ENCODE data around the gene SGCA.

SGCA gene

DNA sequence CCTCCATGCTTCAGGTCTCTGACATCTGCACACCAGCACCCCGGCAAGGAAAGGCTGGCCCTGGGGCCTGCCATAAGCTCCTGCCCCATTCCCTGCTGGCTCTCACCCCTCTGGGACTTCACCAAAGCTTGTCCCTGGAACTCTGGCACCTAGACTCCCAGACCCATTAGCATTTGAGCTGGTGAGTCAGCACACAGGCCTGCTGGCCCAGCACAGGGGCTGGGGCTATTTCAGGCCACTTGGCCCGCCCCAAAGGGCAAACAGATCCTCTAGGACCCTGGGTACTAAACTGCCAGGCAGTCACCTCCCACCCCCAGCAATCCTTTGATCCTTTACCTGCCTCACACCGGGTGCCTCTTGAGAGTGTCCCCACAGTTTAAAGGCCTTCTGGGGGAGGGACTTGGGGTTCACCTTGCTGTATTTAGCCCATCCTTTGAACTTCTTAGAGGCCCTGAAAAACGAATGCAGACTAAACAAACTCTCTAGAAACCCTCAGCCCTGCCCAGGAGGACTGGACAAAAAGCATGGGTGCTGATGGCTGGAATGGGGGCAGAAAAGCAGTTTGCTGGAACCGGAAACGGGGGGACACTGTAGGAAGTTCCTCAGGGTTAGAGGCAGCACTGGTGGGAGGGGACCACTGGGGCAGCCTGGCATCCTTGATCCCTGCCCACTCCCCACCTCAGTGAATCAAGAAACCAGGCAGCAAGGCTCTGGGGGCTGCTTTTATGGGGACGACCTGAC, 32.6 kb upstream of the SGCA start:
- peak; percentile 53 for DNase-seq
- in situ Hi-C loops (cut with HindIII; ENCODE audit: low pct_ligation_motif_present, low pct_unique_long_range_greater_than_20kb, low sequenced_read_pairs) = no loop called here

DNA sequence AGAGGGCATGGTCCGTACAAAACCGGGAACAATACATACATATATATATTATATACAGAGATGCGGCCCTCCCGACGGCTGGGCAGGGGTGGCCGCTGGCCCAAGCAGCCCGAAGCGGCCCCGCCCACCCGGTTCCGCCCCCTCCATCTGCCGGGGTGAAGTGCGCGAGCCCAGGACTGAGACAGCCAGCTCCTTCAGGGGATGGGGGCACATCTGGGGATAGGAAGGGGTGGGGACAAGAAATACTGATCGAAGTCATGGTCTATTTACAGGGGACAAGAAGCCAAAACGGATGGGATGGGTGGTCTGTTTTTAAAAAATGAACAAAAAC, 32.1 kb upstream of the SGCA start:
- no peak for DNase-seq
- in situ Hi-C loops (cut with HindIII; ENCODE audit: low pct_ligation_motif_present, low pct_unique_long_range_greater_than_20kb, low sequenced_read_pairs) = no loop called here

DNA sequence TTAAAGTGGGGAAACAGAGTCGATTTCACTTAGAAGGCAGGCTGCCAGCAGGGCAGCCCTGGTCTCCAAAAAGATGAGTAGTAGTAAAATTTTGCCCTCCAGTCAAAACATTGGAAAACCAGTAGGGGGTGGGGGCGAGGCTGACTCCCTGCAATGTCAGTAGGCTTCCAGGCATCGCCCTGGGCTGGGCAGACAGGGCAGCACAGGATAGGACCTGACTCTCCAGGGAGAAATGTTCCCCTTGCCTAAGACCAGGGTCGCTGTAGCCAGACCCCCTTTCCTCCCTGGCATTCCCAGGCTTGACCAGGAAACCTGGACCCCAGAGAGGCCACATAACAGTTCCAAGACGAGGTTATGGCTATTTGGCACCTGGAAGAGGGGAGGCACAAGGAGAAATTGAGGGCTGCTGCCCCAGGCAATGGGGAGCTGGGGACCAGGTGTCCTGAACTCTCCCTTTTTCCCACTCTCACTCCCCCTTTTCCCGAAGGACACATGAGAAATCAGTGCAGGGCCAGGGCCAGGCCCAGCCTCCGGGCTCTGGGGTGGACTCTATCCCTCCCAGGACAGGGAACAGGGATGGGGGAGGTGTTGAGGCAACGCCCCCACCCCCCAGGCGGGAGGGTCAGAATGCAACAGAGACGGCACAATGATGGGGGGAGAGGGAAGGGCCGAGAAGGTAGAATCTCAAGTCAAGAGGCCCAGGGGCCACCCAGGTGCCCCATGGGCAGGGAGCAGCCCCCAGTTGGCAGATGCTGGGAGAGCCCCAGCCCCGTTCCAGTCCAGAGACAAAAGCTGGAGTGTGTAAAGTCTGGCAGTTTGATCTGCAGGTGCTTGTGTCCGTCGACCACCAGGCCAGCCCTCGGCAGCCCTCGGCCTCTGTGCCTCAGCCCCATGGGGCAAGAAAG, 31.3 kb upstream of the SGCA start:
- in situ Hi-C loops (cut with HindIII; ENCODE audit: low pct_ligation_motif_present, low pct_unique_long_range_greater_than_20kb, low sequenced_read_pairs) = no loop called here
- no peak for DNase-seq

DNA sequence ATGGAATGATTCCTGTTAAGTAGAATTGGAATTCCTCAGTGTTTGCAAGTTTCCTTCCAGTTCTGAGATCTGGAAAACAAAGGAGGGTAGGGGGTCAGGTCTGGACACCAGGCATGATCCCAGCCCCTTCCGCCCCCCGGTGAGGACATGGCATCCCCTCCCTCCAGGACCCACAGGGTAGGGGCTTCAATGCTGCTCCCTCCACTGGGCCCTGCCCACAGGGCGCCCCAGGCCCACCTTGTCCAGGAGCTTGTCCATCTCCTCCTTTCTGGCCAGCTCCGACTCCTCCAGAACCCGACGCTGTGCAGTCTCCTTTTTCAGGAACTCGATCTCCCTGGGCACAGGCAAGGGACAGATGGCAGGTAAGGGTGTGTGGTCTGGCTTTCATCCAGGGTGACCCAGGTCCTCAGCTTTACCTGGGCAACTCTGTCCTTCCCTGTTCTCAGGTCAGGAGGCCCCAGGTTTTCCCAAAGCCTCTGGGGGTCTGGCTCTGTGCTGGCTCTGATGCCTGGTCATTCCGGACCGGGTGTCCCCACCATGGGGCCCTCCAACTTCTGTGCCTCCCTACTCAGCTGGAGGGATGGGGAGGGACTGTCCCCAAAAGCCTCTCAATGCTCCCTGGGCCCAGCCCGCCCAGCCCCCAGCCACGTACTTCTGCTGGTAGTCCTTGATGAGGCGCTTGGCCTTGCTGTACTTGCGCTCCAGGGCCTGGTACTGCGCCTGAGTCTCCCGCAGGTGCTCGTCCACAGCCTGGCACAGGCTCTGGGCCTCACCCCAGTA, 30.3 kb upstream of the SGCA start:
- in situ Hi-C loops (cut with HindIII; ENCODE audit: low pct_ligation_motif_present, low pct_unique_long_range_greater_than_20kb, low sequenced_read_pairs) = no loop called here
- no peak for DNase-seq

DNA sequence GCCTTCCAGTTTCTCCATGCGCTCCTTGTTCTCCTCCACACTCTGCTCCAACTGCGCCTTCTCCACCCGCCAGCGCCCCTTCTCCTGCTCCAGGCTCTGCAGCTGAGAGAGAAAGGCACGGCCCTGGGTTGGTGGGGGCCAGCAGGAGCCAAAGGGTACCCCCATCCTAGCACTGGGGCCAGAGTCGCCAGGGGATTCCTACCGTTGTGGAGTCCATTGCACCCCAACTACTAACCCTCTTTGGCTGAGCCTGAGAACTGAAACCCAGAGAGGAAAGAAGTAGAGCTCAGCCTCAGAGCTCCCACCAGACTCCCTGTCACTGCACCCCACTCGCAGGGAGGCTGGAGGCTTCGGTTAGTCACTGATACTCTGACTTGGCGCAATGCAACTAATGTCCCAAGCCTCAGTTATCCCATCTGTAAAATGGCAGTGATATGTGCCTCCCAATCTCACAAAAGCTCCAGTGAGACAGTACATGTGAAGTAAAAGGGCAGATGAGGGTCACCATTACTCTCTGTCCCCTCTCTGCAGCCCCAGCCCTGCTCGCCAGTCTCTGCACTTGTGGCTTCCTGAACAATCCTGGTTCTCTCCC, 29.6 kb upstream of the SGCA start:
- DNase-seq = no peak
- in situ Hi-C loops (cut with HindIII; ENCODE audit: low pct_ligation_motif_present, low pct_unique_long_range_greater_than_20kb, low sequenced_read_pairs) = no loop called here

DNA sequence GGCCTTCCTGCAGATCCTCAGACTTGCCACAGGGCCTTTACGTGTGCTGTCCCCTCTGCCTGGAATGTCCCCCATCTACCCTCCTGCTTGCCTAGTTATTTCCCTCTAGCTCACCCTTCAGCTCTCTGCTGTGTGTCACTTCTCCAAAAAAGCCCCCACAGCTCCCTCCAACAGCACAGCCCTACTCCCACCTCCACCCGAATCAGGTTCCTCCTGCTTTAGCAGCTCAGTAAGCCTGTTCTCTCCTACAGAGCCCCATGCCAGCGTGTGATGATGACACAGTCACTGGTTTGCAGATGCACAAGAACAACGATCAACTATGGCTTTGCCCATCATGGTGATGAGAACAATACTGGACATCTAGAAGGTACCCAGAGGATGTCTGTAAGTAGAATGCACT, 28.8 kb upstream of the SGCA start:
- no peak for DNase-seq
- in situ Hi-C loops (cut with HindIII; ENCODE audit: low pct_ligation_motif_present, low pct_unique_long_range_greater_than_20kb, low sequenced_read_pairs) = no loop called here

DNA sequence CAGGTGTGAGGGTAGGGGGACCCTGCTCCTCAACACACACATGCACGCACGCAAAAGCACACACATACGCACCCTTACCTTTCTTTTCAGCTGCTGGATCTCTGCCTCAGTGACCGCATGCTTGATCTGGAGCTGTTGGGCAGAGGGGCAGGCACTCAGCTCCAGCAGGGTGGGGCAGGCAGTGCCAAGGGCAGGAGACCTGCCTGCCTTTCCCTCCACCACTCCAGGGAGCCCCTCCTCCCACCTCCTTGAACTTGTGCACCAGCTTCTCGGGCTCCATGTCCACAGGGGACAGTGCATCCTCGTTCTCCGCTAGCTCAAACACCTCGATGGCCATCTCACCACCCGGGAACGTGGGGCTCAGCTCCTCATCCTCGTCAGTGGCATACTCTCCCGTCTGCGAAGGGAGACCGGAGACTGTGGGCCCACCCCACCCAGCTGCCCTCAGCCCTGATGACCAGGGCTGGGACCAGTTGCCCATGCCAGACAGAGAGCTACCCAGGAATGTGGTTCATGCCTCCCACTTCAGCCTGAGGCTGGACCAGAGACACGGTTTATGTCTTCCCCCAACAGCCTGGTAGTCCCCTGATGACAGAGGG, 26.5 kb upstream of the SGCA start:
- in situ Hi-C loops (cut with HindIII; ENCODE audit: low pct_ligation_motif_present, low pct_unique_long_range_greater_than_20kb, low sequenced_read_pairs) = no loop called here
- no peak for DNase-seq

DNA sequence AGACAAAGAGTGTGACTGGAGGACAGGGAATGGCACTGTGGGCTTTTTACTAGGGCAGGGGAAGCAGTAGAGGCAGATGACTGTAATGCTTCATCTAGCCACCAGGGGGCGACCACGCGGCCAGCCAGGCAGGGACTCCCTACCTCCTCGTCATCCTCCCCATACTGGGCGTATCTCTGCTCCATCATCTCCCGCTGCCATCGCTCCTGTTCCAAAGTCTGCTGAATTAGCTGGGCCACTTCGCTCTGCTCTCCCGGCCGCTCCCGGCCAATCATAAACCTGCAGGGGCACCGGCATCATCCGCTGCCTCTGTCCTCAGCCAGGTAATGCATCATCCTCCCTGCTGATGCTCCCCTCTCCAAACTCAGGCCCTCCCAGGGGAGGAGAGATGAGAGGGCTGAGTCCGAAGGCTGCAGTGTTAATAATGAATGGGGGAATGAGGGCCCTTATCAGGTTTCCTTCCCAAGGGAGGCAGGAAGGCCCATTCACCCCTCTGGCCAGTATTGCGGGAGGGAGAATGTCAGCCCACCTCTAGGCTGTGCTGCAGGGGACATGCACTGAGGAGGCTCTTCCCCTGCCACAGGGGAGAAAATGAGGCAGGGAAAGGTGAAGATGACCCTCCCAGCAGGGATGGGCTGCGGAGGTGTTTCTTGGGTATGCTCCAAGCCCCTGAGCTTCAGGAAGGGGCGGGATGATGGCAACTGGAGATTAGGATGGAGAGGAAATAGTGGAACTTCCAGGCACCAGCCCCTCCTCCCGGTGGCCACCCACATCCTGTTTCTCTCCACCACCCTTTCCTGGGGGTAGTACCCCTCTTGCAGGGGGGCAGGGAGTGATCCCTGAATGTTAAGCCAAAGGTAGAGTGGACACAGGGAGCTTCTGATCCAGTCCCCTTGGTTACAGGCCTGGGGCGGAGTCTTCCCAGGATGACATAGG, 25.6 kb upstream of the SGCA start:
- peak; percentile 56 for DNase-seq
- in situ Hi-C loops (cut with HindIII; ENCODE audit: low pct_ligation_motif_present, low pct_unique_long_range_greater_than_20kb, low sequenced_read_pairs) = no loop called here

DNA sequence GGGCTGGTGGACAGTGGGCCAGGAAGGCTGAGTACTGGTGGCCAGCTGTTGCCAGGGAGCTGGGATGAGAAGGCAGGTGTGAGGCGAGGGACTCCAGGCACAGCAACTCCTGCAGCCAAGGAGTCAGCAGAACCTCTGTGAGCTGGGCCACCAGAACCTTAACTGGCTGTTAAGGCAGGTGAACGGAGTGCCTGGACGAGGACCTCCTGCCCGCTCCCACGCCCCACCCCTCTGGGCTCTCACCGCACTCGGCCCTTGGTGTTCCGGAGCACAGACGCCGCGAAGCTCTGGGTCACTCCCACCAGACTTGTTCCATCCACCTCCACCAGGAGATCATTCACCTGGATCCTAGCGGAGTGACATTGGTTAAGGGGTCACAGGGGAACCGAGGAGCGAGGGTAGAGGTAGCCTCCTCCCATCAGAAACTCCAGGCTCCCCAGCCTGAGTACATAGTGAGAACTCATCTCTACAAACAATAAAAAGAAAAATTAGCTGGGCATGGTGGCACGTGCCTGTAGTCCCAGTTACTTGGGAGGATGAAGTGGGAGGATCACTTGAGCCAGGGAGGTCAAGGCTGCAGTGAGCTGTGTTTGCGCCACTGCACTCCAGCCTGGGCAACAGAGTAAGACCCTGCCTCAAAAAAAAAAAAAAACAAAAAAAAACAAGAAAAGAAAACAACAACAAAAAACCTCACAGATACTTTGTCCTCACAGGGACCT, 24.6 kb upstream of the SGCA start:
- in situ Hi-C loops (cut with HindIII; ENCODE audit: low pct_ligation_motif_present, low pct_unique_long_range_greater_than_20kb, low sequenced_read_pairs) = no loop called here
- DNase-seq = no peak

DNA sequence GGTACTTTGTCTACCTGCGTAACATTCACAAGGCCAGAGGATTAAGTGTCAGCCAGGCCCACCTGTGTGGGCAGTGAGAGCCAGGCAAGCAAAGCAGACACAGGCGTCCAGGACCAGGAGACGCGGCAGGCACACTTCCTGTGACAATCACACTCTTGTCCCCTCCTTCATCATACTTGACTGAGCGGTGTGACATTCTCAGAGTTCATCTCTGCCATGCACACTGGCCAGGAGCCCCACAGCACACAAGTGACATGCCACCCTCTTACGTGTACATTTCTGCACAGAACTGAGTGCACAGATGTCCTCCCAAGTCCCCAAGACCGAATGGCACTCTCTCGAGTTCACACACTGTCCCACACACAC, 24.1 kb upstream of the SGCA start:
- DNase-seq = no peak
- in situ Hi-C loops (cut with HindIII; ENCODE audit: low pct_ligation_motif_present, low pct_unique_long_range_greater_than_20kb, low sequenced_read_pairs) = no loop called here

DNA sequence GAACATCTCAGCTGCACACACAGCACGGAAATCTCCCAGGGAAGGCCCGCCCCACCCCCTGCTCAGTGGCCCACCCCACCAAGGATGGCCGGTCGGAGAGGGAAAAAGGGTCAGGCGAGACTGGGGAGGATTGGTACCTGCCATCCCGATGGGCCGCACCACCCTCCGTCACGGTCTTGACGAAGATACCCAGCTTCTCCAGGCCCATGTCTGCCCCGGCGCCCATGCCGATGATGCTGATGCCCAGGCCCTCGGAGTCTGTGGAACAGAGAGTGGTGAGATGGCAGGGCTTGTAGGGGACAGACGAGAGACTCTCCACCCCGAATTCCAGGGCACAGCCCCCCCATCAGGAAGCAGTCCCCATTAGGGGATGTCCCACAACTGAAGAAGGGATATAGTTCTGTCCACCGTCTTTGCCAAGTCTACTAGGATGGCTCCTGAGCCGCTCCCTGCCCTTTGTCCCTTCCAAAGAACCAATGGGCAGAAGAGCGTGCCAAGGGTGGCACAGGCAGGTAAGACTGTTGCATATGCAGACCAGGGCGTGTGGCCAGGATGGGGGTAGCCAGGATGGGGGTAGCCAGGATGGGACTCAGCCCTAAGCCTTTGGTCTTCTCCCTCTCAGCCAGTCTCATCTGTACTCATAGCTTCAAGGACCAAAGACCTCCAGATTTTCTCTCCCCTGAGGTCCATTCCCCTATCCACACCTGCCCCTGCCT, 22.2 kb upstream of the SGCA start:
- in situ Hi-C loops (cut with HindIII; ENCODE audit: low pct_ligation_motif_present, low pct_unique_long_range_greater_than_20kb, low sequenced_read_pairs) = no loop called here

DNA sequence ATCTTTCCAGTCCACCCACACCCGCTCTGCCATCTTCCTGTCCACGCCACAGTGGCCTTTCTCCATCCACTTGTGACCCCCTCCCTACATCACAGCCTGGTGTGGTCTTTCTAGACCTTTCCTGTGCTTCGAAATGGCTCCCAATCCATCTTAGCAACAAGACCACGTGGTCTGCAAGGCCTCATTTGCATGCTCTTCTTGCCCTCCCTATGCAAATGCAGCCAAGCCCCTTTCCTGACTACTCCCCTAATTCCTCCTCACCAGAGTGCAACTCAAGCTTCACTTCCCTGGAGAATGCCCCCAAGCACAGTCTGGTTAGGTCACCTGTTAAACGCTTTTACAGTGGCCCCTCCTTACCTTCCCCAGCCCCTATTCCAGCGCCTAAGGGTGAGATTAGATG, 21.4 kb upstream of the SGCA start:
- in situ Hi-C loops (cut with HindIII; ENCODE audit: low pct_ligation_motif_present, low pct_unique_long_range_greater_than_20kb, low sequenced_read_pairs) = no loop called here
- DNase-seq = no peak

More for the DNA sequence above, 22.2 kb upstream of the SGCA start:
- no peak for DNase-seq

DNA sequence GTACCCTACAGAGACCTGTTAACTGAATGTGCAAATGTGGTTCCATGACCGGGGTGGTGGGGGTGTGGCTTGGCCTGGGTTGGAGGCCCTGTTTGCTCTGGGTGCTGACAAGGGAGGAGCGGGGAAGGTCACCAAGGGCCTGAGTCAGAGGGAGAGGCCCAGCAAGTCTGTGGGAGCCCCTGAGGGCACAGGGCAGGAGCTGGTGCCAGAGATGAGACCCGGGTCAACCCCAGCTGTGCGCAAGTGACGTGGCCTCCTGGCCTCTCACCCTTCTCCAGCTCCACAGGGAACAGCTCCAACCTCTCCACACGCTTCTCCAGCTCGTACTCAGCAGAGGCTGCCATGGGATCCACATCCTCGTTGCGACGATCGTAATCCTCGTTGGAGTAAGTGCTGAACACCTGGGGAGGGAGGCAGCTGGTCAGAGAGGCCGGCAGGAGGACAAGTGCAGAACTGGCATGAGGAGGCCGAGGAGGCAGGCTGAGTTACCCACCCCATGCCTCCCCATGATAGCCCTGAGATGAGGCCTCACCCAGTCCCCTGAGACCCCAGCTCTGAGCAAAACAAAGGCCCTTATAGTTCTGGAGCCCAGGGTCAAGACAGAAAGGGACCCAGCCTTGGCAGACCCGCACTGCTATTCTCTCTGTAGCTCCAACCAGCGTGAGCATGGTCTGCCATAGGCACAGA, 20.8 kb upstream of the SGCA start:
- in situ Hi-C loops (cut with HindIII; ENCODE audit: low pct_ligation_motif_present, low pct_unique_long_range_greater_than_20kb, low sequenced_read_pairs) = no loop called here
- no peak for DNase-seq

DNA sequence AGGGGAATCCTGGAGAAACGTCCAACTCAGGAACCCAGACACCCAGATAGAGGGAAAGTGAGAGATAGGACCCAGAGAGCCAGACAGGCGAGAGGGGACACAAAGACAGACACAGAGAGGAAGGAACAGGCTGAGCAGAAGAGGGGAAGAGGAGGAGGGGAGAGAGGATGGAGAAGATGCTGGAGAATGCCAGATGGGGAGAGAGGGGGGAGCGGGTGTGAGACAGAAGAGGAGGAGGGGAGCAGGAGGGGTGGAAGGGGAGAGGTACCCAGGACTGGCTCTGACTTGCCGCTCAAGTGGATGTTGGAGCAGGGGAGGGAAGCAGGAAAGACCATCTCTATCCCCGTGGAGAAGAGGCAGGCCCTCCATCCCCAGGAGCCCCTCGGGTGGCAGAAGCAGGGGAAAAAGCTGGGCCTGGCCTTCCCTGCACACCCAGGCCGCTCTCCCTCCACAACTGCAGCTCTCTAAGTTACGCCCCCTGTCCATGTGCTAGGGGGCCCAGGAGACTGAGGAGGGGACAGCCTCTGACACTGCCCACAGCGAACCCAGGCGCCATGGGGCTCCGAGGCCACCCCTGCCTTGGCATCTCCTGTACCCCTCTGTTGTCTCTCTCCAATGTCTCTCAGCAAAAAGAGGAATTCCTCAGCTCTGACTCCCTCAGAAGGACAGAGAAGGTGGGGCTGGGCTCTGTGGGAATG, 20.1 kb upstream of the SGCA start:
- in situ Hi-C loops (cut with HindIII; ENCODE audit: low pct_ligation_motif_present, low pct_unique_long_range_greater_than_20kb, low sequenced_read_pairs) = no loop called here
- no peak for DNase-seq

DNA sequence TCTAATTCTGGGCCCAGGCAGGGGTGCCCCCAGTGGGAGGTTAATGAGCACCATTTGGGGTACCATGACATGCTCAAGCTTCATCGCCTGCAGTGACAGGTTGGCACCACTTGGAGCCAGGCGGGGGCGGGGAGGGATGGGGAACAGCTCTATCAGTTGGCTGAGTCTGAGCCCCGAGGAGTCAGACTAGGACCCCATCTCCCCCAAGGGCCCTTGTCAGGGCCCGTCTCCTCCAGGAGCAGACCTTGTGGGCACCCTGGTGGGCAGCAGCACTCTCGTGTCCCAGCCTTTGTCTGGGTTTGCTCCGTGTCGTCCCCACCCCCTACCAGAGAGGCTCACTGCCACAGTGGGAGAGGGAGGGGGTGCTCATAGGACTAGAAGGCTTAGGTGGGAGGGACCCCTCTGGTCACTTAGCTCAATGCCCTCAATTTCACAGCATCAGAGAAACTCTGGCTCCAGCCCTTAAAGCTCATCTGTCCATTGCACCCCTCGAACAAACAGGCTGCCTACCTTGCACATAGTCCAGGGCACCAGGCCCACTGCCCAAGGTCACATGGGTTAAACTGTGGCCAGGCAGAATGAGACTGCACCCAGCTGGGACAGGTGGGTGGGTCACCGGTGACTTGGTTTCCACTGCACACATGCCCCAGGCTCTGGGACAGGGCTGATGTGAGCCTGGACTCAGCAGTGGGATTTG, 19.4 kb upstream of the SGCA start:
- DNase-seq = no peak
- in situ Hi-C loops (cut with HindIII; ENCODE audit: low pct_ligation_motif_present, low pct_unique_long_range_greater_than_20kb, low sequenced_read_pairs) = no loop called here
